Measurements from ENCODE around the gene SERPINI1.

SERPINI1 gene

GRCh38 chr3:167735233-167736138 lies at the start of gene SERPINI1:
SERPINI1 (plus strand) TSS chr3:167735721; CDS start chr3:167789129, 53,408 bp downstream.
- peak; percentile 64 for DNase-seq (ENCODE audit: low read depth)

- DNase-seq (ENCODE audit: low read depth), result no peak
Observed at GRCh38 chr3:167691366-167691765, 44.2 kb upstream of the SERPINI1 start.

GRCh38 chr3:167694121-167694520 lies 41.4 kb upstream of the SERPINI1 start:
- DNase-seq (ENCODE audit: low read depth), result no peak

- DNase-seq (ENCODE audit: low read depth), result no peak
Observed at GRCh38 chr3:167700046-167700445, 35.5 kb upstream of the SERPINI1 start.

GRCh38 chr3:167700926-167701325 lies 34.6 kb upstream of the SERPINI1 start:
- no peak for DNase-seq (ENCODE audit: low read depth)

- DNase-seq (ENCODE audit: low read depth), result no peak
Observed at GRCh38 chr3:167705840-167706239, 29.7 kb upstream of the SERPINI1 start.

GRCh38 chr3:167709690-167710089 lies 25.8 kb upstream of the SERPINI1 start:
- DNase-seq (ENCODE audit: low read depth), result no peak

- DNase-seq (ENCODE audit: low read depth), result no peak
Observed at GRCh38 chr3:167710552-167710951, 25.0 kb upstream of the SERPINI1 start.

- DNase-seq (ENCODE audit: low read depth), result no peak
Observed at GRCh38 chr3:167711439-167711838, 24.1 kb upstream of the SERPINI1 start.

- no peak for DNase-seq (ENCODE audit: low read depth)
Observed at GRCh38 chr3:167712445-167712844, 23.1 kb upstream of the SERPINI1 start.

- DNase-seq (ENCODE audit: low read depth), result no peak
Observed at GRCh38 chr3:167714871-167715270, 20.6 kb upstream of the SERPINI1 start.

GRCh38 chr3:167716920-167717319 lies 18.6 kb upstream of the SERPINI1 start:
- DNase-seq (ENCODE audit: low read depth), result no peak

GRCh38 chr3:167718582-167718981 lies 16.9 kb upstream of the SERPINI1 start:
- DNase-seq (ENCODE audit: low read depth), result no peak

GRCh38 chr3:167723025-167723512 lies 12.5 kb upstream of the SERPINI1 start:
- DNase-seq (ENCODE audit: low read depth), result no peak

- DNase-seq (ENCODE audit: low read depth), result no peak
Observed at GRCh38 chr3:167723872-167724271, 11.6 kb upstream of the SERPINI1 start.

GRCh38 chr3:167728176-167728575 lies 7.3 kb upstream of the SERPINI1 start:
- DNase-seq (ENCODE audit: low read depth), result no peak

- DNase-seq (ENCODE audit: low read depth), result no peak
Observed at GRCh38 chr3:167728632-167729323, 6.7 kb upstream of the SERPINI1 start.

- DNase-seq (ENCODE audit: low read depth), result no peak
Observed at GRCh38 chr3:167729591-167729990, 5.9 kb upstream of the SERPINI1 start.

- DNase-seq (ENCODE audit: low read depth), result no peak
Observed at GRCh38 chr3:167731393-167731792, 4.1 kb upstream of the SERPINI1 start.

GRCh38 chr3:167732313-167733065 lies 3.0 kb upstream of the SERPINI1 start:
- DNase-seq (ENCODE audit: low read depth), result no peak

GRCh38 chr3:167733961-167734497 lies 1.5 kb upstream of the SERPINI1 start:
- DNase-seq (ENCODE audit: low read depth), result no peak

Data from activated gamma-delta T cell treated with anti-CD3 and anti-CD28 coated beads, Interleukin-2, amount 50 U/mL, for 16 hours (primary cell).